ENCODE results near the gene NFASC.

The NFASC gene

DNA sequence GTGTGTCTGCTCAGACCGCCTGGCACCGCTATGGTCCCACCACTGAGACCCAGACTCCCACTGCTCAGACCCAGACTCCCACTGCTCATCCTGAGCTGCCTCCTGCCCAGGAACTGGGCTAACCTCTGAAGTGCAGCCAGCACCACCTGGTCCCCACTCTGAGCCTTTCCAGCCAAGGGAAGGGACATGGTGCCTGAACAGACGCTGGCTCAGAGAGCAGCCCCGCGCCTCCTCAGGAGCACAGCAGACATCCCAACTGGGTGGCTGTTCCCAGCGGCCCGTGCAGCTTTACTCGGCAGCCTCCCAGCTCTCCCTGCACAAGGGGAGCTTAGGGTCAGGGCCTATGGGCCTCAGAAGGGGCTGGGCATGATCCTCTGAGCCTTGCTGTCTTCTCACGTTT, 144.6 kb downstream of the NFASC start:
- DNase-seq, result no peak

DNA sequence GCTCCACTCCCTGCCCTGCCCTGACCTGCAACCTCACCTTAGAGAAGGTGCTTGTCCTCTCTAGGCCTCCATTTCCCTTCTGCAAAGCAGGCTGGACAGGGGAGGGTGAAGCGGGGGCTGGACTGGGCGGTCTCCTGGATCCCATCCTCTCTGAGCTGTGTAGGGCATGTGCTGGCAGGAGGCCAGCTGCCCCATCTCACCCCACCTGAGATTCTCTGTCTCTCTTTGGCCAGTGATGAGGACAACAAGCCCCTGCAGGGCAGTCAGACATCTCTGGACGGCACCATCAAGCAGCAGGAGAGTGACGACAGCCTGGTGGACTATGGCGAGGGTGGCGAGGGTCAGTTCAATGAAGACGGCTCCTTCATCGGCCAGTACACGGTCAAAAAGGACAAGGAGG, 145.4 kb downstream of the NFASC start:
- DNase-seq, result no peak

DNA sequence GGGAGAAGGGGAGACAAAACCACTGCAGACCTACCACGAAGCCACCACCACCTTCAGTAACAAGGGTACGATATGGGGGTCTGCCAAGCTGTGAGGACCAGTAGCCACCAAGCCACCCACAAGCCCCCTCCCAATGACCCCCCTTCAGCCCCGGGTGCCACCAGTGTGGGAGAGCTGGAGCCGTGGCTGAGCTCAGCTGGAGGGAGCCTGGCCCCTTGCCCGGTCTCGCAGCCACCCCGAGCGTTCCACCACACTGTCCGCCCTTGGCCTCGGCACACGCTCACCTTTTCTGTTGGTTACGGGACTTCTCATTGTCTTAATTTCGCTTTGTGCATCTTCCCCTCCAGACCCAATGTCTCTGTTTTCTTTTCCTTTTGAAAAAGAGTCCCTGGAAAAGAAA, 145.9 kb downstream of the NFASC start:
- no peak for DNase-seq

DNA sequence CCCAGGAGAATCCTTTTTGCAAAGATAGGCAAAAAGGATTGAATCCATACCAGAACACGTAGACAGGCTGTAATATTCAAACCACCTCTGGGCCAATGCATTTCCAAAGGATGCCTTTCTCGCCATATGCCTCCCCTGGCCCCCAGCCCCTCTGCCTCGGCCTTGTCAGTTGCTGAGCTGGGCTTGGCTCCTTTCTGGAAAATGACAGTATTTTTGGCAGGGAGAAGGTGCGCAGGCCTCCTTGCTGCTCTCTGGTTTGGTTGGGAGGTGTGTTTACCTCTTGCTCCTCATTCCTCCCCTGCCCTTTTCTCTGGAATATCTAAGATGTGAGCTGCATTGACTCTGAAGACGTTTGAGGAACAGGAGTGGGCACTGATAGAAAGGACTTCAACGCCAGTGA, 146.3 kb downstream of the NFASC start:
- no peak for DNase-seq

DNA sequence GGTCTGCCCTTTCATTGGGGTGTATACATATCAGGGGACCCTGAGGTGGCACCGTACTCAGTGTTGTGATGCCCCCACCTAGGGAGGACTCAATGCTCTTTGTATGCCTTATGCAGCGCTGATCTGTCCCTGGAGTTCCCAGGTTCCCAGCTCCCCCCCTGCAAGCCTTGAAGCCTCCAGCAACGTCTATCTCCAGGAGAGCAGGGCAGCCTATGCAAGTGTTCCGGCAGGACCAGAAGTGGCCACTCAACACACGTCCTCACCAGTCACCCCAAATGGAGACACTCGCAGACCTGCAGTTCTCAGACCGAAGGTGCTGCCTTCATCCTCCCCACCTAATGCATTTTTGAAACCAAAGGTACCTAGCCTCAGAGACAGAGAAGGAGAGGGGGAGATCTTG, 147.1 kb downstream of the NFASC start:
- DNase-seq, result no peak

DNA sequence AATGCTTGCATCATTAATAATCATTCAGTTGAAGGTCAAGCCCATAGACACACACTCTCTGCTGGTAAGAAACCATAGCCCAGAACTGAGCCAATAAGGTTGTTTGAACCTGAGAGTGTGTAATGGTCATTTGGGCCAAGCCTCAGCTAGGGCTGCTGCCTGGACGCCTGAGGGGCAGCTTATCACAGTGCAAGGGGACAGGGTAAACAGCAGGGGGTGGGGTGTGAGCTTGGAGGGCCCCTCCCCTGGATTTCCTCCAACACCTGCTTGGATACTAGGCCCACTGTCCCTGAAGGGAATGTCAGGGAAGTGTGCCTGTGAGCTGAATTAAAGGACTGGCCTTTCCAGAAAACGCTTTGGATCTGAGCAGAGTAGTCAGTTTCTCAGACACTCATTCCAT, 147.7 kb downstream of the NFASC start:
- DNase-seq, result no peak

DNA sequence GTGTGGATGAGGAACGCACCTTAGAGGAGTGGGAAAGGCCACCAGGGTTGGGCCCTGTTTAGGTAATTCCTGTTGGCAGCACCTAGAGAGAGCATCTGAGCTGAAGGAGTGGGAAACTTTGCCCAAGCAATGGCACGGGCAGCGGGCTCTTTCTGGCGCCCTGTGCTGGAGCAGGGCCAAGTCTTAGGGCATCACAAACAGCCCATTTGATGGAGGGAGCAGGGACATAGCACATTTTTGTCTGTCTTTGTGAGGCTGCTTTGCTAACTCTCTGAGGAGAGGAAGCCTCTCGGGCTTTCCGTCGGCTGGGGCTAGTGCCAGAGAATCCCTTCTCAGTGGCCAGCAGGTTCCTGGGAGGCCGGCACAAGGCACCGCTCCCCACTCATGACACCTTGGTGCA, 149.8 kb downstream of the NFASC start:
- no peak for DNase-seq

DNA sequence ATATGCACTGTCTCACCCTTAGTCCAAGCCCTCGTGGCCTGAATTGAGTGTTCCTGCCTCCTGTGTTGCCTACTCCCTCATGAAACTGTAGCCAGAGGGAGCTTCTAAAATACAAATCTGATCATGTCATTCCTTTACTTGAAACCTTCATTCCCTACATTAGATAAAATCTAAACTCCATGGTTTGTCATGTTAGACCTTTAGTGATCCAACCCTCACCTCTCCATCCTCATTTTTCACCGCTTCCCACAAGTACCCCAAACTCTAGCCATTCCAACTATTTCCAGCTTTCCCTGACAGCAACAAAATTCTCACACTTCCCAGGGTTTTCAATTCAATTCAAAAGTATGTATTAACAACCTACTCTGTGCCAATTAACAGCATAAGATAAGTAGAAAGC, 154.0 kb downstream of the NFASC start:
- no peak for DNase-seq

DNA sequence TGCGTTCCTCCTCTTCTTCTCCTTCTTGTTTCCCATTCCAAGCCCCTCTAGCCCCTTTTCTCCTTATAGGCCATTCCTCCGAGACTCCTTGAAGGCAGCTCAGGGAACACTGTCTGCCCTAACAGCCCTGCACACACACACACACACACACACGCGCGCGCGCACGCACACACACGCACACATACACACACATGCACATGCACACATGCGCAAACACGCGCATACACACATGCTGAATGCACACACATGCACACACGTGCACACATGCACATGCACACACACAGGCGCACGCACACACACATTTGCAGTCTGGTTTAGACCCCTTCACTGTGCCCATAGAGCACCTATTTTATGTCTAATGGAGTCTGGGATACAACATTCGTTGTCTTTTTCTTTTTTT, 154.6 kb downstream of the NFASC start:
- no peak for DNase-seq

DNA sequence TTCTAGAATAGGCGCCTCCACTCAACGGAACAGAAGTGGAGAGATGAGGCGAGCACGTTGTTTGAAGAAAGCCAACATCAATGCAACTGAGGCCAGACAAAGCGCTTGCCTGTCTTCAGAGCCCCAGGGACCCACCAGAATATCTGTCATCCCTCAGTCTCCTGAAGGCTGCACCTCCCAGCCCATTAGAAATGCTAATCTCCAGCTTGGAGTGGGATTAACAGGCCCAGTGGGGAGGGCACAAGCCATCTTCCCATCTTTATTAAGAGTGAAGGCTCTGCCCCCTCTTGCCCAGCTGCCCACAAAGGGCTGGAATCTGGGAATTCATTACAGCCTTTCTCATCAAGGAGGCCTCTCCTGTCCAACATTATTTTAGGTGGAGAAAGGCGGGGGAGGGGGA, 155.5 kb downstream of the NFASC start:
- no peak for DNase-seq

DNA sequence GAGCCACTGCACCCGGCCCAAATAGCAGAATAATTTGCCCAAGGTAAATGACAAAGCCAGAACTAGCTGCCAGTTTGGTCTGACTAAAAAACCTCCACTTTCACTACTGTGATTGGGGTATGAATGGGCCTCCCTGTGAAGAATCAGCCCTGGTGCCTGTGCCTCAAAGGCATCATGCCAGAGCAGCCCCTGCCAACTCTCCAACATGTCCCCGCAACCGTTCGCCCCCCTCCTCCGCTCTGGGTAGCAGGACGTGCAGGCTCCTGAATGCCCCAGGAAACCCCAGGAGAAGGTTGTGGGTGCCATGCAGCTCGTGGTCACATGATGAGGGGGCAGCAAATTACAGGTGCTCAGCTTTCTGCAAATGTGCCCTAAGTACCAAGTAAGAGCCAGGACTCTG, 157.7 kb downstream of the NFASC start:
- no peak for DNase-seq

DNA sequence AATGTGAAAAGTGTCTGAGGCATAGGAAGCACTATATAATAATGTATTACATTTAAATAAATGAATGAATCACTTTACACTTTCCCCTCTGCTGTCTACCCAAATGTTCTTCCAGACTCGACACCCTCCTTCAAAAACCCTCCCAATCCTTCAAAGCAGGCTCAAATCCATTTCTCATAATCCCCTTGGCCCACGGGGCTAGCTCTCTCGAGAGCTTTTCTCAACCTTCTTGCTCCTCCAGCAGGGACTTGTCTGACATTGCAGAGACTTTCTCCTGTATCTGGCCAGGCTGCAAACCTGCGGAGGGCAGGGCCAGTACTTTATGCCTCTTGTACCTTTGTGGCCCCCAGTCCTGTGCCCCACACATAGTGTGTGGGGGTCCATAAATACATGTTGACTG, 158.3 kb downstream of the NFASC start:
- no peak for DNase-seq

DNA sequence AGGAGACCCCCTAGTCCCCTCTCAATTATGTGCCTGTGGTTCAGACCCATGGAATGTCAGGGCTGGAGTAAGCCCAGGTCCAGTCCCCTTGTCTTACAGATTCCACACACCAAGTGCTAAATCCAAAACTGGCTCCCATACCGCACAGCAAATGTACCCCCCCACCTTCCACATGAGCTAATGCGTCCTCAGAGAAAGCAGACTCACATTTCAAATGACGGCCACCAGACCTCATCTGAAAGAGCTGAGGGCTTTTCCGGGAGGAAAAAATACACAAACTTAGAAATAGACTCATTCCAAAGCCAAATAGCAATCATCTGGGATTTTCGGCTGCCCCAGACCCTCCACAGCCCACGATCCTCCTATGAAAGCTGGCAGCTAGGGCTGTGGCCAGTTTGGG, 159.6 kb downstream of the NFASC start:
- DNase-seq, result no peak

DNA sequence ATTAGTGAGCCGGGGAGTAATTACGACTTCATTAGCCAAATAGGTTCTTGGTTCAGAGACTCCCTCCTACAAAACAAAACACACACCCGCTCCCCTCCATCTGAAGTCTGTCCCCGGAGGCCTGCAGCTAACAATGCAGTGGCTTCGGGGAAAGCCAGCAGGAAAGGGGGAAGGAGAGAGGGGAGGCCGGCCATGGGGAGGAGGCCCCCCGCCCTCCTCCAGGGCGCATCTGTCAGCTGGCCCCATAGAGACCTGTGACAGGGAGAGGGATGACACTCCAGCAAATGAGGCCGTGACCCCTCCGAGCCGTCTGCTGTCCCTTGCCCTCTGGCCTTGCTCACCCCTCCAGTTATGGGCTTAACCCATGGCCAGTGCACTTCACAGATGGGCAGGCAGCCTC, 160.2 kb downstream of the NFASC start:
- DNase-seq, result no peak

DNA sequence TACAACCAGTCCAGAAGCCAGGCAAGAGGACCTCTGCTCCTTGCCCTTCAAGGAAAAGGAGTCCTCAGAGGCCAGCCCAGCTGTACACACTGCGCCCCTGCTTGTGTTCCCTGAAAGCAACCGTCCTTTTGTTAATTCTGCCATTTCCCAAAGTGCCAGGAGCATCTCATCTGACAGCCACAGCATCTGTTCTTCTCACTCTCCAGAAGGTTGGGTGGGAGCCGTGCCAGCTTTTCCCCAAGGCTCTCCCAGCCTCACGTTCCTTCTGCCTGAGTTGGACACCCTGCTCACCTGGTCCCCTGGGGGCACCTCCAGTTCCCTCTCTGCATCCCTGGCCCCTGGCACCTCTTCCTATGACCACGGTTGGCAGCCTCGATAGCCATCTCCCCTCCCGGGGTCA, 161.8 kb downstream of the NFASC start:
- DNase-seq, result no peak

DNA sequence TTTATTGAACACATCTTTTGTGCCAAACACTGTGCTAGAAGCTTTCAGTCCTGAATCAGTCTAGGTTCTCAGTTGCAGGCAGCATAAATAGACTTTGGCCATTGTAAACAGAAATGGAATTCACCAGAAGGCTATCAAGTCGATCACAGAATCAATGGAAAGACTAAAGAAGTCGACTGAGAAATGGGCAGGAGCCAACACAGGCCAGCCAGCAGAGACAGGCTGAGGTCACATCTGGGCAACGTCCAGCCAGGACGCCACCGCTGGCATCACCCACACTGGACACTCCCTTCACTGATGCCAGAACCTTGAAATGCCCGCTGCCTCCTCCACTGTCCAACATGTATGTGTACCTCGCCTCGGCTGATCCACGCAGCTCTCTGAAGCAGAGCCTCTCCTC, 166.9 kb downstream of the NFASC start:
- no peak for DNase-seq

DNA sequence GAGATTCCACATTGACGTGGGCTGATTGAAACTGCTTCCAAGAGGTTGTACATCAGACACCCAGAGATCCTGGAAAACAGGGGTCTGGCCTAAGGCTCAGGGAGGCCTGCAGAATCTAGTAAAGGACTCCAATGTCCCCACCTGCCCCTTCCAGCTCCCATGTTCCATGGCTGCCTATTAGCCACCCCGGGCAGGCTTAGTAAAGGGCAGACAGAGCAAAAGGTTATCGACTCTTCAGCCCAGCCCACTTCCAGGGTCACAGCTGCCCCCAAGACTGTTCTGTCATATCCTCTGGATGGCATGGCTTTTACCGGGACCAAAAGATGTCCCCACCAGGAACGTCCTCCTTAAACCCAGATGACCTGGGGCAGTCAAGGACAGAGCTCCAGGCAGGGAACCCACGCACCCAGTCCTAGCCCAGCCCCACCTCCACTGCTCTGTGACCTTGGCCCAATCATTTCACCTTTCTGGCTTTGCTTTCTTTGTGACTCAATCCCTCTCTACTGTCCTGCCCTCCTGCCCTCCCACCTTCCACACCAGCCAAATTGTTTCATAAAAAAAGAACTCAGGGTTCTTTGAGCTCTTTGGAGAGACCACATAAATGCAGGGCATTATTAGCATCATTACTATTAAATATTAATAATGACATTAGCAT, 167.6 kb downstream of the NFASC start:
- no peak for DNase-seq

DNA sequence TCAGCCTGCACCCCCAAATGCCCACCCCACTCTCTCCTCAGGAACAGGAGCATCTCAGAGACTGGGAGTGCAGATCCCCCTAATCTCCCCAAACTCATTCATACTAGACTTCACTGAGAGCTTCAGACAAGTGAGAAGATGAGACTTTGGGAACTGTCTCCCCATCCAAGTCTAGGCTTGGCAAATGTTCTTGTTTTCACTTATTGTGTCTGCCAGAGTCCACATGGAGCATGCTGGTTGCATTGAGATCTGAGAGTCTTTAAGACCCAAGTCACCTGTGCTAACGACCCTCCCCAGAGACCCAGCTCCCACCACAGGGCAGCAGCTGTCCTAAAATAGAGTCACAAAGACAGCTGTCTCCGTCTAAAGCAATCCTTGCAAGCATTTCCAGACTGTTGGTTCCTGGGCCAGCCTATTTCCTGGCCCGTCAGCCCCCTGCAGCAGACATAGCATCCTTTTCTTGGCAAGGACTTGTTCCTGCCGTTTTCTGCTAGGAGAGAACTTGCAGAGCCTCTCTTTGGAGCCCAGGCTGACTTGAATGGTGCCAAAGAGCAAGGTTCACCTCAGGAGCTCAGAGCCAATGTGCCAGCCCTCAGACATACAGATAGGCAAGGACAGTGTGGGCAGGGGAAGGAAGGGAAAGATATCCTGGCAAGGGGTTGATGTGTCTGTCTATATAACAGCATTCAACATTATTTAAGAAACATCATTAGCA, 170.5 kb downstream of the NFASC start:
- no peak for DNase-seq

DNA sequence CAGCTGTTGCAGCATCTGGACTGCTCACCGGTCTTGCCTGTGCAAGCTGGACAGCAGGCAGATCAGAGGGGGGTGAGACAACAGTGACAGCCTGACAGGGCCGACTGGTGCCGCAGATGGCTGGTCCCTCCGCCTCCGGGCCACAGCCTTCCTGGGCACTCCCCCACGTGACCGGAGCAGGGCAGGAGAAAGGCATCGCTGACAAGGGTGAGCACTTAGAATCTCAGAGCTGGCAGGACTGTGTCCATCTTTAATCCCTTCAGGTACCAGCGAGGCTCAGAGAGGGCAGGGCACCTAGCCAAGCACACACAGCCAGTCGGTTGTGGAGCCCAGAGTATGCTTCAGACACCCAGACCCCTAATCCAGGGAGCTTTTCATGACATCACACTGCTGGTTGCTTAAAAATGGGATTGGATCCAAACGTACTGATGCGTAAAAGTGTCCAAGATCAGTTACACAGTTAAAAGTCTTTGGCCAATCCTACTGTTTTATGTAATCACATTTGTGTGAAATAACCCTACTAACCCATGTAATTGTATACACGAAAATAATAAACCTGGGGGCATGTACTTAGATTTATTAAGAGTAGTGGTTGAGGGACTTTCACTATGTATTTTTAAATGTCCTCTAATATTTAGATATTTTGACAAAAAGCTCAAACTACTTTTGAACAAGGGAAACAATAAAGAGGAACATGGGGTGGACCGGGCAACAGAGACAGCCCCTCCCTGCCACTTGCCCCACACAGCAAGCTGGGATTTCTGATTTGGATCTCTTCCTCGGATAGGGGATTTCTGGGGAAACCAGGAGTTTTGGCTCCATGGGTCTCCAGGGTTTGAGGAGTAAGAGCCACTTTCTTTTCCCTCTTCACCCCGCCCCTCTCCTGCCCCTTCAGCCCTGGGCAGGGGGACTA, 171.6 kb downstream of the NFASC start:
- no peak for DNase-seq

DNA sequence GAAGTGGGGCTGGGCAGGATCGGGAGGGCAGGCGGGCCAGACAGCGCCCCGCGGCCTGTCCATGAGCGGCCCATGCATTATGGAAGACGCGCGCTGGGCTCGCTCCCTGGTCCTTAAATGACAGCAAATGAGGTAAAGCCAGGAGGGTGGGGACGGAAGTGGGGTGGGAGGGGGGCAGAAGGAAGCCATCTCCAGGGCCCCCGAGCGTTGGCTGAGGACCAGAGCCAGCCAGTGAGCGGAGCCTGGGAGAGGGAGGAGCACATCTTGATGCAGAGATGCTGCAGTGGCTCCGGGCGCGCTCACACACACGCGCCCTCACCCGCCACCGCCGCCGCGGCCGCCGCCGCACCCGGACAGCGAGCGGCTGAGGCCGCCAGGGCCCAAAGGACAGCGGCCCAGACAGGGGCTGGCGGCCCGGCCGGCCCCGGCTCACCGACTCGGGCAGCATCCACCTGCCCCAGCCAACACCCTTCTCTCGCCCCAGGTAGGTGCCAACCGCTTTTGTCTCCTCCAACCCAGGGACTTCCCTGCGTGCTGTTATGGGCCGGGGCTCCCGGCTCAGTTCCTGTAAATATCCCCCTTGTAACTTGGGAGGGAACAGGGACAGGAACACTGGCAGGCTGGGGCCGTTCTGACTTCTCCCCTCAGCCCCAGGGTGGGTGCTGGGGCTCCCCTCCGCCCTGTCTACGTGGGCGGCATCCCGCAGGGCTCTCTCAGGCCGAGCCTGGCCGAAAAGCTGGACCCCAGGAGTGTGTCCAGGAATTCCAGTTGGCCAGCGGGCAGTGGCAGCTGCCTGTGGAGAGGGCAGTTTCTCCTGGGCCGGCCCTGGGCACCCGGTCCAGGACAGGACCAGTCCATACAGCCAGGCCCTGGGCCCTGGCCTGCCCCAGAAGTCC, 172.5 kb downstream of the NFASC start, which contains the start of gene CNTN2:
CNTN2 (plus strand) TSS at position 302 of the 896 bp plus-strand sequence. CDS start 9,974 bp downstream, outside the sequence.
- no peak for DNase-seq

DNA sequence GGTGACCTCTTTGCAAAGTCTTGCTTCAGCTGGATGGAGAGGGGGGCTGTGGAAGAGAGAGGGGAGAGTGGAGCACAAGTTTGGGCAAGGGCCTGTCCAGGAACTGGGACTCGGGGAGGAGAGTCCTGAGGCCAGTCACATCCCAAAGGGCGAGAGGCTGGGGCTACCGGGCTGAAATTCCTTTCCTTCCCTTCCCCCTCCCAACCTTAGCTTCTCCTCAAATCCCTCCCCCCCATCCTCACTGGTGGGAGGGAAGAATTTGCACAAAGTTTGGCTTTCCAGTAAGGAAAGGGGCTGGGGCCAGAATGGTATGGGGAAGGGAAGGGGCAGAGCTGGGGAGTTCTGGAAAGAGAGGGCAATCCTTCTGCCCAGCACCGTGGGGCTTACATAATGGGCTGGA, 173.2 kb downstream of the NFASC start:
- DNase-seq, result no peak

DNA sequence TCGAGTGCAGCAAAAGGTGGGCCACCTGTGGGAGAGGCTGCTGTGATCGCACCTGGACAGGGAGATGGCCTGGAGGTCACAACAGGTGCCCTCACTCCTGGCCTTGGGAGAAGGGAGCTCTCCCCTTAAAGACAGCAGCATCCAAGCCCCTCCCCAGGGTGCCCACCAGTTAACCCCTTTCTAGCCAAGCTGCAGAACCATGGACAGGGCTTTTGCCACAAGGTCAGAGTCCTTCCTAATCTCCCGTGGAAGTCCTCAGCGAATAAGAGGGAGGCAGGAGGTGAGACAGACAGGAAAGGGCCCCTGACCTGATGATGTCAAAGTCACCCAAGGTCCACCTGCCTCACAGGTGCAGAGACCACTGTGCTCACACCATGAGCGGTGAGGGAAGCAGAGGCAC, 174.1 kb downstream of the NFASC start:
- no peak for DNase-seq

DNA sequence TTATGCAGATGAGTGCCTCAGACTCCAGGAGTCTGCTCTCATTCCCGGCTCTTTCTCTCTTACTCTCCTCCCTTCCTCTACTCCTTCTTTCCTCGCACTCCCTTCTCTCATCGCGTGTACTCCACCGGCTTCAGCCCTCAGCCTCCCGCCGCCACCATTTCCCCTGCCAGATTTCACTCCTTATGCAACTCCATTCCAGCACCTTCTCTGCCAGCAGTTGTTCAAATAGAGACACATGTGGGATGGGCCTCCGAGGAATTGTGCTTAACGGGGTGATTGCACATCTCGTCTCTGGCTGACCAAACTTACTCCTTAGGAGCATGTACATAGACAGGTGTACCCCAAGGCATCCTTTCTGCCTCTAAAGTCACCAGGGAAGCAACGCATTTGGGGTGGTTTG, 174.5 kb downstream of the NFASC start:
- DNase-seq, result no peak
